Astrocyte (in vitro differentiated cells and primary cell): ENCODE results near the gene ZFYVE28. TPM values are rescaled to one million over a fixed set of nuclear protein-coding genes. Genes with fewer than 3 reads are reported as not detected.

ENCODE experiments used
- DNase-seq: peaks from one replicate; pipeline ENCODE4 v3.0.0-alpha.2; 2010; ENCODE audit warnings: low read depth
- FAIRE-seq: peaks from 2 replicates; lab custom pipeline; 2011; peaks lifted over from hg19 to GRCh38; lab: Jason Lieb, UNC
- H2AFZ ChIP-seq: 2 replicates; pipeline ENCODE4 v1.6.0; 2012; ENCODE audit warnings: low read depth, low read length, inconsistent platforms
- H3K27ac ChIP-seq: 2 replicates; pipeline ENCODE4 v1.5.1; 2011; ENCODE audit warnings: low read depth, low read length, inconsistent platforms
- H3K27me3 ChIP-seq: 2 replicates; pipeline ENCODE4 v1.6.0; 2011; ENCODE audit warnings: low read length, inconsistent platforms; ENCODE audit not compliant: insufficient read depth
- H3K36me3 ChIP-seq: 2 replicates; pipeline ENCODE4 v1.5.1; 2011; ENCODE audit warnings: low read length, inconsistent platforms; ENCODE audit not compliant: insufficient read depth
- H3K4me1 ChIP-seq: 2 replicates; pipeline ENCODE4 v1.5.1; 2011; ENCODE audit warnings: low read length, inconsistent platforms; ENCODE audit not compliant: insufficient read depth
- H3K4me2 ChIP-seq: 2 replicates; pipeline ENCODE4 v1.6.0; 2012; ENCODE audit warnings: low read length, inconsistent platforms
- H3K4me3 ChIP-seq: 2 replicates; pipeline ENCODE4 v1.5.1; 2011; ENCODE audit warnings: low read depth, mild to moderate bottlenecking, low read length, inconsistent platforms; ENCODE audit not compliant: insufficient read depth
- H3K79me2 ChIP-seq: 2 replicates; pipeline ENCODE4 v1.6.0; 2012; ENCODE audit warnings: mild to moderate bottlenecking, low read length, inconsistent platforms; ENCODE audit not compliant: insufficient read depth
- H3K9ac ChIP-seq: 2 replicates; pipeline ENCODE4 v1.6.0; 2012; ENCODE audit warnings: mild to moderate bottlenecking, low read length, inconsistent platforms
- H3K9me3 ChIP-seq: 2 replicates; pipeline ENCODE4 v1.5.1; 2012; ENCODE audit warnings: low read depth, mild to moderate bottlenecking, low read length, inconsistent platforms; ENCODE audit not compliant: insufficient read depth
- H4K20me1 ChIP-seq: 2 replicates; pipeline ENCODE4 v1.6.0; 2012; ENCODE audit warnings: low read length, inconsistent platforms; ENCODE audit not compliant: insufficient read depth
- H3K27ac Mint-ChIP-seq: one replicate; pipeline ENCODE4 v1.8.0; 2021; ENCODE audit warnings: mild to moderate bottlenecking, mixed read lengths; ENCODE audit not compliant: unreplicated experiment
- H3K27me3 Mint-ChIP-seq: one replicate; pipeline ENCODE4 v1.8.0; 2021; ENCODE audit warnings: low read depth, mixed read lengths; ENCODE audit not compliant: unreplicated experiment
- H3K36me3 Mint-ChIP-seq: one replicate; pipeline ENCODE4 v1.8.0; 2021; ENCODE audit warnings: low read depth, mixed read lengths; ENCODE audit not compliant: unreplicated experiment
- H3K4me1 Mint-ChIP-seq: one replicate; pipeline ENCODE4 v1.8.0; 2021; ENCODE audit warnings: low read depth, mixed read lengths; ENCODE audit not compliant: unreplicated experiment
- H3K4me3 Mint-ChIP-seq: one replicate; pipeline ENCODE4 v1.8.0; 2021; ENCODE audit warnings: mild to moderate bottlenecking, moderate library complexity, mixed read lengths; ENCODE audit not compliant: unreplicated experiment
- H3K9me3 Mint-ChIP-seq: one replicate; pipeline ENCODE4 v1.8.0; 2021; ENCODE audit warnings: mild to moderate bottlenecking, mixed read lengths; ENCODE audit not compliant: unreplicated experiment
- EZH2 ChIP-seq: IDR thresholded peaks from 2 replicates; pipeline ENCODE4 v1.6.1; 2012; ENCODE audit warnings: mild to moderate bottlenecking, low read length, inconsistent platforms; ENCODE audit not compliant: insufficient read depth
- total RNA-seq: library from RNA; stranded (reverse); gene quantifications from 2 replicates; pipeline ENCODE4 v1.2.1, GENCODE V29; 2021
- TF ChIP-seq, protein P1 (sequence below): IDR thresholded peaks from 2 replicates; pipeline ENCODE4 v1.5.1; 2011; ENCODE audit warnings: low read depth, mild to moderate bottlenecking, inconsistent platforms, low read length, moderate library complexity; ENCODE audit not compliant: insufficient read depth

The ZFYVE28 gene
- total RNA-seq, 1 donor from 2014 or later = 0.68 TPM

DNA sequence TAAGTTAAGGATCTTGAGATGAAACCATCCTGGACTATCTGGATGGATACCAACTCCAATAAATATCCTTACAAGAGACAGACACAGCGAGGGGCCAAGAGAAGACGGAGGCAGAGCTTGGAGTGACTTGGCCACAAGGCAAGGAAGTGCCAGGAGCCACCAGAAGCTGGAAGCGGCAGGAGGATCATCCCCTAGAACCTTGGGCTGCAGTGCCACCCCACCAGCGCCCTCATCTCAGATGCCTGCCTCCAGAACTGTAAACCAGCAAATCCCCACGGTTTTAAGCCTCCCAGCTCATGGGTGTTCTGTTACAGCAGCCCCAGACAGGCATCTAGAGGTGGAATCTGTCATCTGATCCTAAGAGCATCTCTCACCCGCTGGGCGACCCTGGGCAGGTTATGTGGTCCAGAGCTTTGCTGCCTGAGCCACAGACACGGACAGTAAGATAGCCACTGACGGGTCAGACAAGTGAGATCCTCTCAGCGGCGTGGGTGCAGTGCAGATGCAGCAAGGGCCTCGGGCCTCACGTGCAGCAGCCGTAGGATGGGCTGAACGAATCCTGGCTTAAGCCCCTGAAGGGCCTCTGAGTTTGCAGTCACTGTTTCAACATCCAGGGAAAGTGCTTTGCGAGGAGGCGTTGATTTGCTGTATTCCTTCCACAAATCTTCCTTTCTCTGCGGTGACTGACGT, 131.4 kb downstream of the ZFYVE28 start:
- no peak overlapping the region for H3K27ac Mint-ChIP-seq
- Histone ChIP-seq H3K9ac (no peak overlapping the region), H3K9me3 (no peaks in the 10 kb centered on the region), H4K20me1 (no peaks in the 10 kb centered on the region), H3K27ac (no peak overlapping the region), H3K4me2 (no peak overlapping the region), H2AFZ (peak overlapping the region; percentile 11), H3K4me3 (no peak overlapping the region), H3K27me3 (no peaks in the 10 kb centered on the region), H3K36me3 (no peaks in the 10 kb centered on the region), H3K79me2 (no peaks in the 10 kb centered on the region), H3K4me1 (peaks cover 11% of the 10 kb centered on the region)
- FAIRE-seq (no peak), DNase-seq (no peak)
- H3K9me3 Mint-ChIP-seq = no peaks in the 10 kb centered on the region
- H3K4me1 Mint-ChIP-seq = peaks cover 5% of the 10 kb centered on the region
- H3K36me3 Mint-ChIP-seq = no peaks in the 10 kb centered on the region
- peaks cover 20% of the 10 kb centered on the region for H3K27me3 Mint-ChIP-seq
- no peak overlapping the region for H3K4me3 Mint-ChIP-seq
- TF ChIP-seq EZH2 = no peak
- TF ChIP-seq, protein P1, sequence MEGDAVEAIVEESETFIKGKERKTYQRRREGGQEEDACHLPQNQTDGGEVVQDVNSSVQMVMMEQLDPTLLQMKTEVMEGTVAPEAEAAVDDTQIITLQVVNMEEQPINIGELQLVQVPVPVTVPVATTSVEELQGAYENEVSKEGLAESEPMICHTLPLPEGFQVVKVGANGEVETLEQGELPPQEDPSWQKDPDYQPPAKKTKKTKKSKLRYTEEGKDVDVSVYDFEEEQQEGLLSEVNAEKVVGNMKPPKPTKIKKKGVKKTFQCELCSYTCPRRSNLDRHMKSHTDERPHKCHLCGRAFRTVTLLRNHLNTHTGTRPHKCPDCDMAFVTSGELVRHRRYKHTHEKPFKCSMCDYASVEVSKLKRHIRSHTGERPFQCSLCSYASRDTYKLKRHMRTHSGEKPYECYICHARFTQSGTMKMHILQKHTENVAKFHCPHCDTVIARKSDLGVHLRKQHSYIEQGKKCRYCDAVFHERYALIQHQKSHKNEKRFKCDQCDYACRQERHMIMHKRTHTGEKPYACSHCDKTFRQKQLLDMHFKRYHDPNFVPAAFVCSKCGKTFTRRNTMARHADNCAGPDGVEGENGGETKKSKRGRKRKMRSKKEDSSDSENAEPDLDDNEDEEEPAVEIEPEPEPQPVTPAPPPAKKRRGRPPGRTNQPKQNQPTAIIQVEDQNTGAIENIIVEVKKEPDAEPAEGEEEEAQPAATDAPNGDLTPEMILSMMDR = no peak

DNA sequence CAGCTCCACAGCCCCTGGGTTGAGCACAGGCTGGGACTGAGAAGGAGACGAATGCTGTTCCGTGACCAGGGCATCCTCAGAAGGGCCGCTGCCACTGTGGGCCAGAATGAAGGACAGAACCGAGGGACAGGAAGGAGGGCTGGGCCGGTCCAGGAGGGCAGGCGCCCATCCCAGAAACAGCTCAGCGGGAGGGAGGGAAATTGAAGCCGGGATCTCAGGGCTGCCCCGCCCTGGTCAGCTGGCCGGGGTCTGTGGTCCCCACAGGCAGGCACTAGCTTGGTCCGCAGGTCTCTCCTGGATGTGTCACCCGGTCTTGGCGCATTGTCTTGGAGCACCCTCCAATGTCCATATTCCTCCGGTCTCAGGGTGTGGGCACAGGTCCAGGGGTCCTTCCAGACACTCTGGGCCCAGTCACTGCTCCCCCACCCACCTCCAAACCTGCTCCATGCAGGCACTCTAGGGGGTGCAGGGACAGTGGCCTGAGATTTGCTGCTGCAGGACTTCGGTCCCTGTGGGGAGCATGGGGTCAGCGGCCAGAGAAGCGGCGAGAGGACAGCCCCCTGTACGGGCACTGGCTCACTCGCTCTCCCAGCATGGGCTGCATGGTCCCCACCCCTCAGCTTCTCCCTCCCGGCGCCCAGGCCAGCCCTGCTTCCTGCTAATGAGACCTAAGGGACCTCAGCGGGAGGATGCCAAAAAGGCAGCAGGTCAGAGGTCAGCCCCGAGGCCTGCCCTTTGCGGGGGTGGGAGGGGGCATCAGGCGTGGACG, 132.6 kb downstream of the ZFYVE28 start:
- H3K4me3 Mint-ChIP-seq = no peak overlapping the region
- H3K36me3 ChIP-seq = no peaks in the 10 kb centered on the region
- H3K79me2 ChIP-seq = no peaks in the 10 kb centered on the region
- no peaks in the 10 kb centered on the region for H3K9me3 Mint-ChIP-seq
- H3K4me3 ChIP-seq = no peak overlapping the region
- no peaks in the 10 kb centered on the region for H3K9me3 ChIP-seq
- no peak overlapping the region for H3K27ac Mint-ChIP-seq
- H3K27me3 ChIP-seq = peaks cover 3% of the 10 kb centered on the region
- peak overlapping the region; percentile 63 for H2AFZ ChIP-seq
- H3K36me3 Mint-ChIP-seq = no peaks in the 10 kb centered on the region
- no peak for TF ChIP-seq EZH2
- TF ChIP-seq, protein P1 = no peak
- DNase-seq (no peak), FAIRE-seq (no peak)
- no peak overlapping the region for H3K27ac ChIP-seq
- H4K20me1 ChIP-seq = no peaks in the 10 kb centered on the region
- H3K27me3 Mint-ChIP-seq = peaks cover 23% of the 10 kb centered on the region
- peaks cover 11% of the 10 kb centered on the region for H3K4me1 ChIP-seq
- H3K4me2 ChIP-seq = peak overlapping the region; percentile 56
- peaks cover 5% of the 10 kb centered on the region for H3K4me1 Mint-ChIP-seq
- no peak overlapping the region for H3K9ac ChIP-seq
